Astrocyte of the cerebellum (primary cell): ENCODE results near the gene FANCB.

Experiments
- DNase-seq: peaks from one replicate; pipeline ENCODE4 v3.0.0-alpha.2; 2011; ENCODE audit warnings: low read depth
- H3K4me3 ChIP-seq: 2 replicates; pipeline ENCODE4 v1.5.1; 2011; ENCODE audit warnings: mild to moderate bottlenecking, low read depth, low read length, moderate library complexity
- CTCF ChIP-seq: IDR thresholded peaks from 2 replicates; pipeline ENCODE4 v1.5.1; 2012; ENCODE audit warnings: low read length, low read depth, moderate library complexity, mild to moderate bottlenecking; ENCODE audit errors: missing control alignments
- in situ Hi-C: cut with HindIII; loops from 2 replicates; pipeline ENCODE4 v1.10.0; 2017; ENCODE audit warnings: low sequenced_read_pairs

The FANCB gene

GRCh38 chrX:14801136-14801535 lies 71.7 kb downstream of the FANCB start:
- DNase-seq, result peak; percentile 9
- no peak overlapping the region for H3K4me3 ChIP-seq
- in situ Hi-C loops, result no loop called here
- no peak for TF ChIP-seq CTCF

- H3K4me3 ChIP-seq, result no peak overlapping the region
- in situ Hi-C loops, result no loop called here
- no peak for DNase-seq
- no peak for TF ChIP-seq CTCF
These were observed 74.0 kb downstream of the FANCB start for GRCh38 chrX:14798805-14799397.
